ENCODE measurements around the gene FBXO2. TPM values are rescaled to one million over a fixed set of nuclear protein-coding genes. Genes with fewer than 3 reads are reported as not detected.

Gene FBXO2
- total RNA-seq, 1 donor = 4.3 TPM

- no peak for DNase-seq (ENCODE audit: low read depth)
- H3K4me3 ChIP-seq (ENCODE audit: low read depth, low read length) = no peak overlapping the region
- no peak for TF ChIP-seq CTCF (IDR thresholded peaks at IDR 0.05; ENCODE audit: insufficient read depth, low read depth, low read length)
Measured at GRCh38 chr1:11697188-11697892, 43.1 kb upstream of the FBXO2 start.

- TF ChIP-seq CTCF (IDR thresholded peaks at IDR 0.05; ENCODE audit: insufficient read depth, low read depth, low read length) = no peak
- H3K4me3 ChIP-seq (ENCODE audit: low read depth, low read length) = no peak overlapping the region
- DNase-seq (ENCODE audit: low read depth) = no peak
Measured at GRCh38 chr1:11695861-11696260, 41.6 kb upstream of the FBXO2 start.

DNA sequence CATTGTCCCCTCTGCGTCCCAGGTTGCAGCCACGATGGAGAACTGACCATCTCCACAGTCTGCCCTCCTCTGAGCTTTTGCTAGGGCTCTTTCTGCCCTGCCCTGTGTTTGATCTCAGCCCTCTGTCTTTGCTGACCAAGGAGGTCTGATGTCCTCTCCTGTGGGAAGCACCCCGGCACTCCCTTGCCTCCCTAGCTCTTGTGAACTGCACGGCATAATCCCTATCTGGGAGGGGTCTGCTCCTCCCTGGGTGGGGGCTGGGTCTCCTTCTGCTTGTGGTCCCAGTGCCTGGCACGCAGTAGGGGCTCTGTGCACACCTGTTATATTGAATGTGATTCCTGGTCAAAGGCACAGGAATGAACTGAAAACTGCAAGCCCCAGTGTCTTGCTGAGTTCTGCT is 39.7 kb upstream of the FBXO2 start:
- DNase-seq (ENCODE audit: low read depth) = no peak
- no peak for TF ChIP-seq CTCF (IDR thresholded peaks at IDR 0.05; ENCODE audit: insufficient read depth, low read depth, low read length)

DNA sequence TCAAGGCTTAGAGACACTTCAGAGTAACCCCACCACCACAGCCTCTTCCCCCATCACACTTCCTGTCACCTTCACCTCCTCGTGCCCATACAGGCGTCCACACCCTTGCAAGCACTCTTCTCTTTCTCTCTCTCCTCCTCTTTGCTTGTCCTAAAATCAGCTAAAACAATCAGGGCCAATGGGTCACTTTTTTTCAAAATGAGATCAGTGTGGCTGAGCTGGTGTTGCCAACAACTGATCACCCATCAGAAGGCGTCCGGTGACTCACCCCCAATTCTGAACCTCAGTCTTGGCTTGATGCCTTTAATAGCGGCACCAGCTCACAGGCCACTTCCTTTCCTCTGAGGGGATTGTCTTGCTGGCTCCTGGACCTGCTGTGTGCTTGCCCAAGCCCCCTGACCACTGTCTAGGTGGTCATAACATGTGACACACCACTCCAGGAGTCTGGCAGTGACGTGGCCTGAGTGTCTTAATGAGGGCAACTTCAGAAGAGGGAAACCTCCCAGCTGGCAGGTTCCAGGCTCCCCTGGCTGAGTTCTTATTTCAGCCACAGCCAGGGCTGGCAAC is 38.9 kb upstream of the FBXO2 start:
- peak; percentile 28 for DNase-seq (ENCODE audit: low read depth)
- H3K4me3 ChIP-seq (ENCODE audit: low read depth, low read length) = no peak overlapping the region
- TF ChIP-seq CTCF (IDR thresholded peaks at IDR 0.05; ENCODE audit: insufficient read depth, low read depth, low read length) = no peak

More for the DNA sequence above, 39.7 kb upstream of the FBXO2 start:
- no peak overlapping the region for H3K4me3 ChIP-seq (ENCODE audit: low read depth, low read length)

DNA sequence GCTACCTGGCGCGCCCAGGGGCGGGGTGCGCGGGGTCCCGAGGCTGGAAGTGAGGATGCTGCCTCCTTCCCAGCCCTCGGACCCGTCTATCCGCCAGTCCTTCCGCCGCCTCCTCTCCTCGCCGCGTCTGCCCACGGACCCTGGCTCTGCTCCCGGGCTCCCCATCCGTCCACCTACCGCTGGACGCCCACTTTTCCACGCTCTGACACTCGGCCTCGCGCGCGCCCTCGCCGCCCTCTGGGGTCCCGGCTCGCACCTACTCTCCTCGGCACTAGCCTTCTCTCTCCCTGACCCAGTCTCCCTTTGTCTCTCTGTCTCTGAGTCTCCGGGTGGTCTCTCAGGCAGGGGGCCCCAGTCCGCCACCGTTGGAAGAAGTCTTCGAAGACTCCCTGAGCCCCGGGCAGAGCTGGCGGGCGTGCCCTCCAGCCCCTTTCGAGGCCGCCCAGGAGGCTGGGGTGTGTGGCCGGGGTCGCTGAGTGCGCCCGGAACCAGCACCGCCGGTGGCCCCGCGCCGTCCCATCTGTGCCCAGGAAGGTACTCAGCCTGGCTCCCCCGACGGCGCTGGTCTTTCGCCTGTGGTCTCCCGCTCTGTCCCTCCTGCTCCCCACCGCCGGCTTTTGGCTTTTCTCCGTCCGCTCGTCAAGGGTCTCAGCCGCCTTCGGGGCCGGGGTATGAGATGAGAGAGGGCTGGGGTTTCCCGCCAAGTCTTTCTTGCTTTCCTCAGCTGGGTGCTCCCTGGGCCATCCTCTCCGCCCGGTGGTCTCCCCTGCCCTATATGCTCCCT is 37.9 kb upstream of the FBXO2 start:
- no peak for DNase-seq (ENCODE audit: low read depth)

More for the DNA sequence above, 37.9 kb upstream of the FBXO2 start:
- H3K4me3 ChIP-seq (ENCODE audit: low read depth, low read length) = no peak overlapping the region
- TF ChIP-seq CTCF (IDR thresholded peaks at IDR 0.05; ENCODE audit: insufficient read depth, low read depth, low read length) = no peak
